ENCODE results near the gene CHRND. TPM values are rescaled to one million over a fixed set of nuclear protein-coding genes. Genes with fewer than 3 reads are reported as not detected.

Gene CHRND
- total RNA-seq, 1 donor from 2014 or later: not detected

DNA sequence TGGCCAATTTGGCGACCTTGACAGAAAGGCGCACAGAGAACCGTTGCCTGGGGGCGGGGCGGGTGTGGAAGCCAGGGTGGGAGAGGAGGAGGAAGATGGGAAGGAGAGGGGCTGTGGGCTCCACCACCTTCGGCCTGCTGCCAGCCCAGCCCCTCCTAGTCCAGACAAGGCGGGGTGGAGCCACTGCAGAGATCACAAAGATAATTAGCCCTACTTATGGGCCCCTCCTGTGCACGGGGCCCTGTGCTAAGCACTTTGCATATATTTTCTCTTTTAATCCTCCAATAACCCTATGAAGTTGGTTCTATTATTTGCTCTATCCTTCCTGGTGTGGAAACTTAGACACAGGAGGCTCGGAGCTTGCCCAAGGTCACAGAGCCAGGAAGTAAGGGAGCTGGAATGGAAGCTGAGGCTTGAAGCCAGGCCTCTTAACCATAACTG, 24.6 kb upstream of the CHRND start:
- intact Hi-C loops (cut with DNase I): no loop called here
- ATAC-seq (no peak), DNase-seq (ENCODE audit: missing footprints) (no peak)

DNA sequence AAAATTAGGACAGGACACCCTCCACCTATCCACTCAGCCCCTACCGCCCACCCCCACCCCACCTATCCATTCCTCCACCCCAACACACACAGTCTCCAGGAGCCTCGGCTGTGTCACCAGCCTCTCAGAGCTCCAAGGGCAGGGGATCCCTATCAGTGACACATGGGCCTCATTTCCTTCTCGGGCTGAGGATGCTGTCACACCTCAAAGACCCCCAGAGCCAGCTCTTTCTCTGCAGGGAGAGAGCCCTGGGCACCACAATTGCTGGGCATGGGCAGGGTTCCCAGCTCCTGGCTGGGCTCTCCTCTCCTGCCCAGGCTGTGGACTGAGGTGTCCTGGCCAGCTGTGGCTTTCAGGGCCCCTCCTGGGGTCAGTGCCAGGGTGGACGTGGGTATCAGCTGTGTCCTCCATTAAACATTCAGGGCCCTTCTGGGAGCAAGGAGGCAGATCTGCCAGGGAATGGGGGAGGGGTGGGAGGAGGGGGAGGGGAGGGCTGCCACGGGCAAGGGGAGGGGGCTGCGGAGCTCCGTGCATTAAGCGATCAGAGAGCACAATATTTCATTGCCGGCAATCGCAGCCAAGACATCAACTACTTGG, 24.1 kb upstream of the CHRND start:
- intact Hi-C loops (cut with DNase I): no loop called here
- ATAC-seq (no peak), DNase-seq (ENCODE audit: missing footprints) (no peak)

DNA sequence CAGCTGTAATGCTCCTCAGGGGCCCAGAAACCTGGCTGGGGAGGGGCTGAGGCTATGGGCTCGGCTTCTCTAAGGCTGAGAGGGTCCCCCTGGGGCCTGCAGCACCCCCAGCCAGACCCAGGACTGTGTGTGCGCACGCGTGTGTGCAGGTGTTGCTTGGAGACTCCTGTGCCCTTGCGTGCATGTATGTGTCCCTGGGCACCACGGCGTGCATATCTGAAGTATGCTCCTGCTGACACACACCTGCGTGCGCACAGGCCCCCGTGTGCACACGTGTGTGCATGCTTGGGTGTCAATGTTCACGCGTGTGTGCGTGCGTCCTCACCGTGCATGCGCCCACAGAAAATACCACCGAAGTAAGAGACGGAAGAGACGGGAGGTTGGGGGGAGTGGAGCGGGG, 23.4 kb upstream of the CHRND start:
- DNase-seq (ENCODE audit: missing footprints): no peak

DNA sequence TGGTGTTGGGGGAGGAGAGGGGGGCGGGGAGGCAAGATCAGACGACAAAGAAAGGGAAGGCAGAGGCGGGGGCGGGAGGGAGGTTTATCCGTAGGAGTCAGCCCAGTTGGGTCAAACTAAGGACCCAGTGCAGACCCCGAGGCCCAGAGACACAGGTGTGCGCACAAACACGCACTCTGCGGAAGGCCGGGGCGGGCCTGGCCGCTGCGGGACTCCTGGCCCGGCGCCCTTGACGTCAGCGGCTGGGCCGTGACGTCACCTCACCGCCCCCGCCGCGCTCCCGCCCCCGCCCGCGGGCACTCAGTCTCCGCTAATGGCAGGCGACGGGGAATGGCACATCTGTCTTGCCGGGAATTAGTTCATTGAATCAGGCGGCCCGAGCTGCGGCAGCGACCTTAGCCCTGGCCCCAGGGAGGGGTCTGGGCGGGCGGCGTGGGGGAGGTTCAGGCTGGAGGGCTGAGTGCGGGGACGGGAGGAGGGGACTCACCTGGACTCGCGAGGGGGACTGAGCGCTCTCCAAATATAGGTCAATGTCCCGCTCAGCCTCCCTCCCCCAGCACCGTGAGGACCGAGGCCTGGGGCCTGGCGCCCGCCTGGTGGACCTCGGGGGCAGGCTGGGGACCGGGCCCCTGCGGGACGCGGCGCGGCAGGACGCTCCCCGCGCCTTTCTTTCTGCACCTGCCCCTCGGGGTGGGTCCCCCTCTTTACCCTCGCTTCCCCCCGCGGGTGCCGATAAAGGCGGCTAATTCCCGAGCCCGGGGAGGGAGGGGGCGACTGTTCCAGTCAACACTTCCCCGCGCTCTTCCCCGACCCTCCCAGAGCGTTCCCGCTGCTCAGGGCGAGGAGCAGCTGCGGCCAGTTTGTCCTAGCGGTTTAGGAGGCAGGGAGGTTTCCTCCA, 22.8 kb upstream of the CHRND start:
- intact Hi-C loops (cut with DNase I): no loop called here
- peak; percentile 46 for ATAC-seq
- DNase-seq (ENCODE audit: missing footprints): no peak

More for the DNA sequence above, 23.4 kb upstream of the CHRND start:
- intact Hi-C loops (cut with DNase I): no loop called here
- ATAC-seq: no peak

DNA sequence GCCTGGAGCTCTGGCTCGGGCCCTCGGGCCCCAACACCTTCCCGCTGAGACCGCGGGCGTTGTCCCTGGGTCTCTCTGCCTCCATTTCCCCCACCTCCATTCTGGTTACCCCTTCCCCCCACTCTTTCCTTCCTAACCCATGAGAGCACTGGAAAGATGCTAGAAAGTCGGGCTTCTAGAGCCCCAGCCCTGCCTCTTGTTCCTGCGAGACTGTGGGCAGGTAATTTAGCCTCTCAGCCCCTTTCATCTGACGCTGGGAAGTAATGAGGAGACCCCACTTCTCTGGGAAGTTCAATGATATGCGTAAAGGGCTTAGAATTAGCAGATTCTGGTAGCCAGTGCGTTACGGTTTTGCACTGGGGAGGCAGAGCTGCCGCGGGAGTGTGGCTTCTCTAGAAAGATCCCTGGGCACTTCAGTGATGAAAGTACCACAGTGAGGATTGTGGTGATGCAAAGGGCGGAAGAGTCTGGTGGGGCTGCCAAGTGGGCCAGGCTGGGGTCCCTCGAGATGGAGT, 22.1 kb upstream of the CHRND start:
- intact Hi-C loops (cut with DNase I): no loop called here
- ATAC-seq: no peak
- no peak for DNase-seq (ENCODE audit: missing footprints)

DNA sequence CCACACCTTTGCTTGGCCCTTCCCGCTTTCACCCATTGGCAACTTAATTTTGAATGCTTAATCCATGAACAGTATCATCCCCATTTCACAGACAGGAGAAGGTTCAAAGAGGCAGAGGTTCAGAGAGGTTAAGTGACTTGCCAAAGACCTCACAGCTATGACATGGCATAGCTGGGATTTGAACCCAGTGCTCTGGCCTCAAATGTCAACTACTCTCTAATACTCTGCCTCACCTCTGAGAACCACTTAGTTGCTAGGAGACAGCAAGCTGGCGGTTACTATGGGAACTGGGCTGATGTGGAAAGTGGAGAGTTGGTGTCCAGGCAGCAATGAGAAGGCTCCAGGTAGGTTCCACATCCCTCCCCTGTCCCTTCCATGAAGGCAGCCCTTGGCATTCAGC, 21.5 kb upstream of the CHRND start:
- DNase-seq (ENCODE audit: missing footprints): no peak
- no peak for ATAC-seq
- intact Hi-C loops (cut with DNase I): no loop called here

DNA sequence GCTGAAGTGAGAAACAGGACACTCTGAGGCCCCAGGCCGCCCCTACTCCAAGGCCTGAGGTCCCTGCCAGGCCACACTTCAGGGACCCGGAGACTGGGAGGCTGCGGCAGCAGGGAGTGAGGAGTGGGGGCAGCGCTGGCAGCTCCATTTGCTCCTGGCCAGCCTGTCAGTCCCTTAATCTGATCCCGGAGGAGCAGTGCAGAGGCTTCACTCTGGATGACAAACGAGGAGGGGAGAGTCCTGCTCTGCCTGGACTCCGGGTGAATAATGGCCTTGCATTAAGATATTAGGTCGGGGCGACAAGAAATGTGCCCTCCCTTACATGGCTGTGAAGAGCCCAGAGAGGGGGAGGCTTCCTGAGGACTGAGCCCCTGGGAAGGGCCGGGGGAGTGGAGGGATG, 20.1 kb upstream of the CHRND start:
- intact Hi-C loops (cut with DNase I): no loop called here
- no peak for ATAC-seq
- no peak for DNase-seq (ENCODE audit: missing footprints)

DNA sequence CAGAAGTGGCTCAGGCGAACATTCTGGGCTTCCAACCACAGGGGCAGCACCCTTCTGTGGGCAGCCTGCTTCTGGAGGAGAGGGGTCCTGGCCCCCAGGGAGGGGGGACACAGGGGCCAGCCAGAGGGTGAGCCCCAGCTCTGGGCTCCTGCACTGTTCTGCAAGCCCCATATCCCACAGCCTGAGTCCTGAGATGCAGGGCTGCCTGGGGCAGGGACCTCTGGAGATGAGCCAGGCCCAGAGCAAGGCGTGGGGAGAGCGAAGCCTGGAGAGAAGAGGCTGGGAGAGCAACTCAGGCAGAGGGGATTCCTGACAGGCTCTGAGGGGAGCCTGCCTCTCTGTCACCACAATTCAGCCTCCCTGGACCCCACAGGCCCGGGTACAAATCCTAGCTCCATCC, 19.3 kb upstream of the CHRND start:
- ATAC-seq (no peak), DNase-seq (ENCODE audit: missing footprints) (no peak)
- intact Hi-C loops (cut with DNase I): no loop called here

DNA sequence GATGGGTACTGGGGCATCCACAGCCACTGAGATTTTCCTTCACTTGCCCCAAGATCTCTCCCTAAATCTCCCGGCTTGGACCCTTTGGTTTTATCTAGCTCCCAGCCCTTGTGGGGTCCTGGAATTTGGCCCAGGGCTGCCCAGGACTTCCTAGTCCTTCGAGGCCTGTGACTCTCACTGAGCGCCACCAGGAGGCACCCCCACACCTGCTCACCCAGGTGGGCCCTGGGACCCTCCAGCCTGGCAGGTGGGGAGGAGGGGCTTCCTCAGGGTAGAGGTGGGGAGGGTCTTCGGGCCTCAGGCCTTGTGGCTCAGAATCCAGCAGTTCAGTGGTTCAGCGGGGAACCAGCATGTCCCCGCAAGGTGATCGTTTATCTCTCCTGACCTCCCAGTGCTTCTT, 17.7 kb upstream of the CHRND start:
- intact Hi-C loops (cut with DNase I): no loop called here
- ATAC-seq: no peak
- no peak for DNase-seq (ENCODE audit: missing footprints)

DNA sequence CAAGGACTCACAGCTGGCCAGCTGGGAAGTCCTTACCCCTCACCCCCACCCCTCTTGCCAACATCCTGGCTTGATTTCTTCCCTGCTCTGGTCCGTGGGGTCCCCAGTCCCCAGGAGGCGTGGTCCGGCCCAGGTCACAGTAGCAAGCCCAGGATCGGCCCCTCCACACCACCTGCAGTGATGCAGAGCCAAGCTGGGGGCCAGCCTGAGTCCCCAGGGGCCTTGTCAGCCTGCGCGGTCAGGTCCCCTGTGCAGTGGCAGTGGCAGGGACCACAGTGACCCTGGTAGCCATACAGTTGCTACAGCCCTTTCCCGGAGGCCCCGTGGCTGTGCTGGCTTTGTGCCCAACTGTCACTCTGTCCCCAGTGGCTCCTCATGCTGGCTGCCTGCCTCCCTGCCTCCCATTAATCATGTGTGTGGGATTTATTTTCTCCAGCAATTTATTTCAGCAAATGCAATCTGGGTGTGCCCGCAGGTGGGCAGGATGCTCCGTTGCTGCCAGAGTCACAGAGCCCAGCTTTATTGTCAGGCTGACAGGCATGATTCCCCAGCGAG, 14.5 kb upstream of the CHRND start:
- DNase-seq (ENCODE audit: missing footprints): no peak
- intact Hi-C loops (cut with DNase I): no loop called here
- peak; percentile 53 for ATAC-seq

DNA sequence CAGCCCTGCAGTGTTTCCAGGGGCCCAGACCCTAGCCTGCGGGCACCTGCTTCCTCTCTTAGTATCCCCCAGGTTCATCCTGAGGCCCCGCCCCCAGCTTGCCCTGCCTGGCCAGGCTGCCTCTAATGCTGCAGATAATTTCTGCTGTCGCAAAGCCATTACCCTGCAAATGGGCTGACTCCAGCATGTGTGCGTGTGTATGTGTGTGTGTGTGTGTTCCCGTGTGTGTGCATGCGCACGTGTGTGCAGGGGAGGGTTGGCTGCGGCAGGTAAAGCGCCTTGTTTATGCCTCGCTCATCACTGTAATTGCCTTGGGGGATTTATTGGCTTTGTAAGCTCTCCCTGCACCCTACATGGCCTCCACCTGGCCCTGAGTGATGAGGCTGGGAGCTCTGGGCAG, 13.4 kb upstream of the CHRND start:
- ATAC-seq (no peak), DNase-seq (ENCODE audit: missing footprints) (no peak)
- intact Hi-C loops (cut with DNase I): no loop called here

DNA sequence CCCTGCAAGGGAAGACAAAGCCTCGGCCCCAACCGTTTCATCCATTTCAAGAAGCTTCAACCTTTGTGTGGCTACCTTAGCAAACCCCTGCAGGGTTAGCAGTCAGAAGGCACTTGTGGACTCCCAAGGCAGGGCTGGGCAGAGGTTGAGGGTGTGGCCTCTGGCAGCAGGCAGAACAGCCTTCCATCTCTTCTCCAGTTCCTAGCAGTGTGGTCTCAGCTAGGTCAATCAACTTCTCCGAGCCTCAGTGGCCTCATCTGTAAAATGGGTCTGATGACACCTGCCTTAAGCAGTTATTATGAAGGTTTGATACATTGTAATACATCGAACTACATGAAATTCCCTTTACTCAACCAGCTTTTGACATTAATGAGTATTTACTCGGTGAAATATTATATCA, 12.6 kb upstream of the CHRND start:
- intact Hi-C loops (cut with DNase I): no loop called here
- DNase-seq (ENCODE audit: missing footprints) (no peak), ATAC-seq (no peak)

DNA sequence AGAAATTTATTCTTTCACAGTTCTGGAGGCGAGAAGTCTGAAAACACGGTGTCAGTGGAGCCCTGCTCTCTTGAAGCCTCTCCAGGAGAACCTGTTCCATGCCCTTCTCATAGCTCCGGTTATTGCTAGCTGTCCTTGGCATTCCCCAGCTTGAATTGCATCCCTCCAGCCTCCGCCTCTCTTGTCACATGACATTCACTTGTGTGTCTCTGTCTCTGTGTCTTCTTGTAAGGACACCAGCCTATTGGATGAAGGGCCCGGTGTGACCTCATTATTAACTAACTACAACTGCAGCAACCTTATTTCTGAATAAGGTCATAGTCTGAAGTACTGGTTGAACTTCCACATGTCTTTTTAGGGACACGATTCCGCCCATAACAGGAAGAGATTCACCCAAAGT, 10.3 kb upstream of the CHRND start:
- intact Hi-C loops (cut with DNase I): no loop called here
- ATAC-seq (no peak), DNase-seq (ENCODE audit: missing footprints) (no peak)

DNA sequence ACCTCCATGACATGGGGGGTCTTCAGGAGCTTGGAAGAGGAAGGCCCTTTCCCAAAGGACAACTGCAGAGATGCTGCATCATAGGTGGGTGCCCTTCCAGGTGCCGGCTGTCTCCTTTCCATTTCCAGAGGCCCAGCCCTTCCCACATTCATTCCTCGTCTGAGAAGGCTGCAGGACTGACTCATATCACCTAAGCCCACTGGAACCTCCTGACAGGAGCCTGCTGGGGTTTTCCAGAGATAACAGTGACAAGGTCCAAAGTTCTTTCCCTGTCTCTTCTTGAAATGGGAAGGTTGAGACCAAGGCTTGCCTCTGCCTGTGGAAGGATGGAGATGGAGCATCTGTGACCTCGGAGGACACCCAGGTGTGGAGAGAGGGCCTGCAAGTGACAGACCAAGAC, 9.4 kb upstream of the CHRND start:
- intact Hi-C loops (cut with DNase I): no loop called here
- ATAC-seq (no peak), DNase-seq (ENCODE audit: missing footprints) (no peak)

DNA sequence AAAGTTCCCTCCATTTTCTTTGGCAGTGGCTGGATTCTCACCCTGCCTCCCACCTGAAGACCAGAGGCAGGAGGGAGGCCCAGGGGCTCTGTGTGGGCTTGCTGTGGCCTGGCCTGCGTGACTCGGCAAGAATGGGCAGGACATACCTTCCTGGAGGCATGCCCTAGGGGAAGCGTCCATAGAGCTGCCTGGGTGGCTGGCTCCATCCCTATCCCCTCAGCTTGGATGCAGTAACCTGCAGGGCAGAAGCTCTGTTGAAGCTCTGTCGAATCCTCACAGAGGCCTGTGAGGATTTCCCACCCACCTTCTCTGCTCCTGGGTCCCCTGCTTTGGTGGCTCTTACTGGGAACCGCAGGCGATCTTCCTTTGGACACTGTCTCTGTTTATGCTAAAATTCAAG, 7.1 kb upstream of the CHRND start:
- no peak for ATAC-seq
- DNase-seq (ENCODE audit: missing footprints): no peak
- intact Hi-C loops (cut with DNase I): no loop called here

DNA sequence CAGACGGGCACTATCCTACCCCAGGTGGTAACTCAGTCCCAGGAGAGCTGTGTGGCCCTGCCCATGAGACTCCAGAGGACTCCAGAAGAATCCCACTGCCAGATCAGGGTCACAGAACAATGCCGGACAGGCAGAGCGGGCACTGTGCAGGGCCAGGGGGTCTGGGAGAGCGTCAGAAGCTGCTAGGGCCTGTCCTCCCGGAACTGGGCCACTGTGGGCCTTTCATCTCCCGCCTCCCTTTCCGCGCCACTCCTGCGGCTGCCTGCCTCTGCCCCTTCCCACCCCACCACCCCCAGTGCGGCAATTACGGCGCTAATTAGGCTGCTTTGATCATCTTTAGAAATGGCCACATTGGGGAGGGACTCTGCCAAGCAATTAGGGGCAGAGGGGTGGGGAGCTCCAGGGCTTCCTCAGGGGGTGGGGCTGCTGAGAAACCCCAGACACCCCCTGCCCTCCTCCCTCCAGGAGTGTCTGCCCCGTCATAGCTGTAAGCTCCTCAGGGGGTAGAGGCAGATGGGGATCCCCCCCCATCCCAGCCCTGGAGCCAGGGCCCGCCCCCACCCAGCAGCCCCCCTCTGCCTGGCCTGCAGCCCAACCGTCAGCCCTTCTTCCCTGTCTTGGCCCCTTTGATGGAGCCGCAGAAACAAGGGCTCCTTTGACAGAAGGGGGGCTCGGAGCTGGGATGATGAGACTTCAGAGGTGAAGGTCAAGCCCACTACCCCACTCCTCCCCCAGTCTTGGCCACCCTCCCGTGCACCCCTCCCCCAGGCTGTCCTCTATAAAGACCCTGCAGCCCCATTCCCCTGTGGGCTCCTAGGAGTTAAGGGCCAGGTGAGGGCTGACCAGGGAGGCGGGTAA, 6.2 kb upstream of the CHRND start, which contains the start of gene PRSS56:
Gene PRSS56, plus strand, starts transcription at position 808 of the 858 bp plus-strand sequence. CDS start 211 bp downstream, outside the sequence.
- DNase-seq (ENCODE audit: missing footprints): no peak
- intact Hi-C loops (cut with DNase I): loop anchor here (5.0 kb wide), 2 partner anchors 73 to 613 kb away; no protein-coding TSS in a partner anchor
- ATAC-seq: no peak

DNA sequence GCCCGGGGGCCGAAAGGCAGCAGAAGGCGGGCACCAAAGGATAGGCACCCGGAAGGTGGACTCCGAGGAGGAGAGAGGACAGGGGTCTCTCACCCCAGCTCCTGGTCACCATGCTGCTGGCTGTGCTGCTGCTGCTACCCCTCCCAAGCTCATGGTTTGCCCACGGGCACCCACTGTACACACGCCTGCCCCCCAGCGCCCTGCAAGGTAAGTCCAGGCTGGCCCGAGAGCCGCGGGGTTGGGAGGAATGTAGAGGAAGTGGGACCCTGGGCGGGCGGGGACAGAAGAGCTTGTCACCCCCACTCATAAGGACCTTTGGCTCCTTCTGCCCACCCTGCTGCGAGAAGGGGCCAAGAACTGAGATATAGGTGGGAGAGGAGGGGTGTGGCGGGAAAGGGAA, 5.5 kb upstream of the CHRND start:
- no peak for ATAC-seq
- DNase-seq (ENCODE audit: missing footprints): no peak
- intact Hi-C loops (cut with DNase I): loop anchor here (5.0 kb wide), 2 partner anchors 73 to 613 kb away; no protein-coding TSS in a partner anchor

DNA sequence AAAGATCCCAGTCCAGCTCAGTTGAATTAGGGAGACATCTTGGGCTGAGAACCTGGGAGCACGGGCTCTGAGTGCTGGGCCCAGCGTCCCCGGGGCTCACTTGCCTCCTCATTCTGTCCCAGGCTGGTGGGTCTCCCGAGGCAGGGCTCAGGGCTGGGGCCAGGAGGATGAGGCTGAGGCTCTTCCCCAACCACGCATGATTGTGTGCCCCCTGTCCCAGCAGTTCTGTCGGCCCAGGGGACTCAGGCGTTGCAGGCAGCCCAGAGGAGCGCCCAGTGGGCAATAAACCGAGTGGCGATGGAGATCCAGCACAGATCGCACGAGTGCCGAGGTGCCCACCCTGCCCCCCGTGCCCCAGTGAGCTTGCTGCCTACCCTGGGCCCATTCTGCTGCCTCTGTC, 4.9 kb upstream of the CHRND start:
- ATAC-seq: no peak
- intact Hi-C loops (cut with DNase I): loop anchor here (5.0 kb wide), 2 partner anchors 74 to 614 kb away; no protein-coding TSS in a partner anchor

More for the DNA sequence above, 4.9 kb upstream of the CHRND start:
- no peak for DNase-seq (ENCODE audit: missing footprints)

Measured in Right ventricle myocardium inferior (tissue), 1 donor.